Stimulated activated CD8-positive, alpha-beta memory T cell treated with anti-CD3 and anti-CD28 coated beads, Interleukin-4, amount 100 ng/mL, for 4 hours (primary cell): ENCODE data around the gene PAX2.

Experiments used
- DNase-seq, 2 donors: peaks; one replicate each; pipeline ENCODE4 v3.0.0-alpha.2; 2020; ENCODE audit warnings: low read depth in 2 of 2, low spot score in 1 of 2

Gene PAX2

DNA sequence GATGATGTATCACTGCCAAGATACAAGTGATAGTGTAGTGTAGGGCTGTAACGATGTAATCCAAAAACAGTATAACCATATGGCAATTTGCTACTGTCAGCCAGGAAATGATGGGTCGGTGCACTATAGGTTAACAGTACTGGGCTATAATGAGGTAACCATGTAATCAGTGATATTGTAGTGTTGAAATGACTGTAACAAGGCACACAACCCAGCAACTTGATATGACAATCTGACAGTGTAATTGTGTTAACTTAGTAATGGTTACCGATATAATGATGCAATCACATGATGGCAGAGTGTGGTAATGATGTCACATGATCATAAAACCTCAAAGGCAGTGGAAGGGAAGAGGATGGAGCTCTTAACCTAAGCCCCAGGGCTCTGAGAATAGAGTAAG lies 93.6 kb downstream of the PAX2 start:
- DNase-seq = no peak

DNA sequence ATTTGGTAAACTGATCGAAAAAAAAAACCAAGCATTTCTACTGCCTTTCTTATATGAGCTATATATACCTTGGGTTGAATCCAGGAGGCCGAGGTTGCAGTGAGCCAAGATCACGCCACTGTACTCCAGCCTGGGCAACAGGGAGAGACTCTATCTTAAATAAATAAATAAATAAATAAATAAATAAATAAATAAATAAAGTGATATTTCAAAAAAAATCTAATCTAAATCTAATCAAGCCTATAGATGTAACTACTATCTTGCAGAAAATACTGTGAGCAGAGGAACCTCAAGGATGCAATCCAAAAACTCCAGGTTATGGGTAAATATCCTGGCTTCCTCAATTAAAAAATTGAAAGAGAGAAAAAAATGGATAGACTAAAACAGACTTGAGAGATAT lies 96.1 kb downstream of the PAX2 start:
- no peak for DNase-seq

DNA sequence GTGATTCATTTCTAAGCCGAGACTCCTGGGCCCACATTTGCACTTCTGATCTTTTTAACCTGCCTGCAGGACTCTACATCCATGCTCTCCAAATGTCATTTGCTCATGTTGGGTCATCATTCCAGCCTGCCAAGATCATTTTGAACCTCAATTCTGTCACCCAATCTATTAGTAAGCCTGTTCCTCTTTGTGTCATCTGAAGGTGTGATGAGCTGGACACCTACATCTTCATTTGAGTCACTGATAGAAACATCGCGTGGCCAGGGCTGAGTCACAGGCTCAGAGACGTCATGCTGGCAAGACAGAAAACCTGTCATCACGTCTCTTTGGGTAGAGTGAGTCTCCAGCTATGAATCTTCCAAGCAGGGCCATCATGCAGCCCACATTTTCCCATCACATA lies 102.1 kb downstream of the PAX2 start:
- DNase-seq = no peak

DNA sequence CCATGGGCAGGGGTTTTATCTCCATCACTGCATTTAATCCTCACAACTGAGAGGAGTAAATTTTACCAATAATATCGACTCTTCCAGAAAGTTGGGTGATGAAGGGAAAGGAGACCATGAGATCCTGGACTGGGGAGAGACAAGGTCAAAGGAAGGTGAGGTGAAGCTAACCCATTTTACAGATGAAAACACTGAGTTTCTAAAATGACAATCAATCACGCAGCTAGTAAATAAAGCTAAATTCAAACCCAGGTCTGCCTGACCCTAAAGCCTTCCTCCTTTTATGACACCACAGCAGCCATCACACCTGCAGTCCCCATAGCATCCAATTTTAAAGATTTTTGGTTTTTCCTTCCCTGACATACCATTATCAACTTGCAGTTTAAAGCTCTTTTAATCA lies 103.4 kb downstream of the PAX2 start:
- no peak for DNase-seq

DNA sequence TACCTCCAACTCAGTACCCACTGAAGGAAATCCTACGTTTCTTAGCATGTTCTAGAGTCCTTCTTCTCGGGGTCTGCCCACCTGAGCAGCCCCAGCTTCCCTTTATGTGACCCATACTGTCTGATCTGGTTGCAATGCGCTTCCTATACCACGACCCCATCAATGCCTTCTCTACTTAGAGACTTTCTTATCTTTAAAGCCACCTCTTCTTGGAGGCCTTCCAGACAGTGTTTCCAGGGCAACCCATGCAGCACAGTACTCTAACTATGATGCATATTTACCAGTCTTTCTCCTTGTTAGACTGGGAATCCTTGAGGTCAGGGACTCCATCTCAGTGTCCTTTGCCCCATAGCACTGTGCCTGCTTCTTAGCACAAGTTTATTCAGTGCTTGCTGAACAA lies 112.9 kb downstream of the PAX2 start:
- no peak for DNase-seq

DNA sequence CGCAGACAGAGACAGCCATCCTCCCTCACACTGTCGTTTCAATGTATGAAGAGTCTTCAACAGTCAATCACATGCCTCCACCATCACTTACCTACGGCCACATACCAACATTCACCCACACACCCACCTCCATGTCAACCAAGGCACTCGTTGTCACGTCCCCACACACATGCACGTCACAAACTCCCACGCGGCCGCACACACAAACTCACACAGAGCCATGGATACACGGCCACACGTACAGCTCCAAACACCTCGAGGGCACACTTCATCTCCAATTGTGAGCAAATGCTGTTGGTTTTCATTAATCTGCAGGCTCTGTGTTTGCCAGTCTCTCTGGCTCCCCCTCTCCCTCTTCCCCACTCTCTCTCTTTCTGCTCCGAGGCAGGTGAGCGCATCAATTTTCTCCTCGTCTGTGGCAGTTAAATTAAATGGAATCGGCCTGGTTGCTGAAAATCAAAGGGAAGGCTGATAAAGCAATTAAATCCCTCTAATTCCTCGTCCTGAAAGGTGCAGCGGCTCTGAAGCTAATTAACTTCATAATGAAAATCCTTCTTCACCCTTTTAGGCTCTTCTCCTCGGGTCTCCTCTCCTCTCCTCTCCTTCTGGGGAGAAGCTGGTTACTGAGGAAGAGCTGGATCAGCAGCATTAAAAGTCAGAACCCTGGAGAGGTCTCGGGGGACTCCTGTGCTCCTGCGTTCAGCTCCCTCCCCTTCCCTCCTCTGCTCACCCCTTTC lies 113.5 kb downstream of the PAX2 start:
- DNase-seq = no peak

DNA sequence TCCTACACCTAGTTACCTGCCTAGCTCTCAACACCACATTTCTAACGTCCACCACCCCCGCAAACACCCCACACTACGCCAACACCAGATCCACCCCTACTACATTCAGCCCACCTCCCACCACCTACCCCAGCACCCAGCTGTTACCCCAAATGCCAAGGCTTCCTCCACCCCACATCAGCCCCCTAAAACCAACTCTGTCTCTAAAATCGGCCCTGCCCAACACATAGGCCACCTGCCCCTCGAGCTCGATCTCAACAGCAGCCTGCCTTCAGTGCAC lies 114.0 kb downstream of the PAX2 start:
- no peak for DNase-seq

DNA sequence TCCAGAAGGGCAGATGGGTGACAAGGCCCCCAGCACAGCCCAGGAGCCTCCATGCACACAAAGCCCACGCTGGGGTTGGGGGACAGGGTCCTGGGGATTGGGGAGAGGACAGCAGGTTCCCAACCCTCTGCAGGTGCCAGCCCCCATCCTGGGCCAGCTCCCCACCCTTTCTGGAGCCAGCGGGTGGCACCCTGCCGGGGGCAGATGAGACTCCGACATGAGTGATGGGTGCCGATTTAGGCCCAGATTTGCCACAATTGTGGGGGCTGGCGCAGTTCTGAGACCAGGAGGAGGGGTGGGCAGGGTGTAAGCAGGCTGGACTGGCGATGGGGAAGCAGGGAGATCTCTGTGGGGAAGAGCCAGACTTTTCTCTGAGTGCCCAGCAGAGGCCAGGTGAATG lies 118.1 kb downstream of the PAX2 start:
- no peak for DNase-seq

DNA sequence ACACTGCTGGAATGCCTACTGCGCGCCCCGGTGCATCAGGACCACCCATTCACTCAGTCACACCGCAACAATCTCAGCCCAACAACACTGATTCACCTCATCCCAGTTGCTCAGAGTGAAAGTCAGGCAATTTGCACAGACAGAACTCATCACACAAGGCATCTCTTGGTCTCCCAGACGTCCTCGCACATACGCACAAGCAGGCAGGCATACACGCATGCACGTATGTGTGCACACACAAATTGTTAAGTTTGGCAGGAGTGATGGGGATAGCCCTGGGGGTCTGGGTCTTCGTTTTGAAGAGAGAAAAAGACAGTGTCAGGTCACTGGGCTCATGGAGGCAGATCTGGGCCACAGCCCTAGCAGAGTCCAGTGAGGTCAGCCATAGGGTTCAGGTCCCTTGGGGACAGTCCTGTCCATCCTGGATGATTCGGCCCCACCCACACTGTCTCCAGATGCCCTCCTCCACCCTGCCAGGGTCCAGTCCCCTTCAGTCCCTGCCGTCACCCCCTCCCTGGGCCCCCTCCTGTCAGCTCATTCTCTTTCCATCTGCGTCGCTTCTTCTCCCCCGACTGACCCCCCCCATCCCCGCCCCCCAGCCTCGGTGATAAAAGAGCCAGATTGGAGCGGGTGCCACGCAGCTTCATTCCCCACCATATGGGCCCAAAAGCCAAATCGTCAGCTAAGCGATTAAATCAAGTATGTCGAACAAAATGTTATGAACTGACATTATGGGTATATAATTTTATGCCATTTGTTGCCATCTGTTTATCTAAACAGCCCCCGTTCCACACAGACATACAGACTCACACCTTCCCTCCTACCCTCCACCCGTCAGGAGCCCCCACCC lies 118.9 kb downstream of the PAX2 start:
- DNase-seq = no peak

DNA sequence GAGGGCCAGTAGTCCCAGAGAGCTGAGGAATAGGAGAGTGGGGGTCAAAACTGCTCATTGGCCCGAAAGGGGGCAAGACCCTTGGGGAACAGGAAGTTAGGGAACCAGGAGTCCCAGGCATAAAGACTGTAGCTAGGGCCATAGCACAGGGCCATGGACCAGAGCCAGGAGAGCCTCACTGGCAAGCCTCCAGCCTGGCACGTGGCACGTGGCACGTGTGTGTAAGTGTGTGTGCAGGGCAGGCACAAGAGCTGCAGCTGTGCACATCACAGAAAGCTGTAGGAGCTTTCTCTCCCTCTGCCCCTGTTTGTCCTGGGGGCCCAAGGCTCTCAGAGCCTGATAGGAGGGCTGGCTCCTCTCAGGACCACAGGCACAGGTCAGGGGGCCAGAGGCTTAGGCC lies 119.6 kb downstream of the PAX2 start:
- DNase-seq = no peak

DNA sequence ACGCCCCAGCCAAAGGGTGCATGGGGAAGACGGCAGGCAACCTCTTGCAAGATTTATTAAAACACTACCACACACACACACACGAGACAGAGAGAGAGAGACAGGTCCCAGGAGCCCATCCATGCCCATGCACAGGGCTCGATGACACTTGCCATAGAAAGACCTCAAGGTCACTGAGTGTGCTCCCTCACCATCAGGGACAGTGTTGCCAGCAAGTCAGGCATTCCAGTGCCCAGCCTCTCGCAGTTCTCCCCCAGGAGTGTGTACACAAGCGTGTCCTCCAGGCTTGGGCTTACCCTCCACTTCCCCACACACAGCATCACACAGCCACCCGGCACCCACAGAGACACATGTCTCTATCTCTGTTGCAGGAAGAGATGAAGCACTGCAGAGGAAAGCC lies 120.6 kb downstream of the PAX2 start:
- DNase-seq = no peak

DNA sequence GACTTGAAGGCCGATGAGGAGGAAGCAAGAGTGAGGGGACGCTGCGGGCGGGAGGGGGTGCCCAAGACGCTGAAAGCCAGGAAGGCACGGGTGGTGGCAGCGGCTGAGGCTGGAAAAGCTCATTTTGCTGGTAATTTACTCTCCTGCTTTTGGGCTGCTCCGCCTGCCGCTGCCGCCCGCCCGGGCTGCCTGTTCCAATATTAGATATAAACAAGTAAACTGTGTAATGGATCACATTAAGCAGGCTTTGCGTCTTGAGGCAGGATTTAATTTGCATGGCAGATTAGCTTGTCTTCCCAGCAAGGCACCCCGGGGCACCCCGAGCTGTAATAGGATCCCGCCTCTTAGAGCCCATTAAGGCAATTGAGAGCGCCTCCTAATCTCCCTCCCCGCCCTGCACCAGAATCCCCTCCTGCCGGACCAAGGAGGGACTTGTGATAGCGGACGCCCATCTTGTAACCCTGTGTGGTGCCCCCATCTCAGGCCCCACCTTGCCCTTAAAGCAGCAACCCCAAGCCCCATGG lies 121.3 kb downstream of the PAX2 start:
- DNase-seq = no peak

DNA sequence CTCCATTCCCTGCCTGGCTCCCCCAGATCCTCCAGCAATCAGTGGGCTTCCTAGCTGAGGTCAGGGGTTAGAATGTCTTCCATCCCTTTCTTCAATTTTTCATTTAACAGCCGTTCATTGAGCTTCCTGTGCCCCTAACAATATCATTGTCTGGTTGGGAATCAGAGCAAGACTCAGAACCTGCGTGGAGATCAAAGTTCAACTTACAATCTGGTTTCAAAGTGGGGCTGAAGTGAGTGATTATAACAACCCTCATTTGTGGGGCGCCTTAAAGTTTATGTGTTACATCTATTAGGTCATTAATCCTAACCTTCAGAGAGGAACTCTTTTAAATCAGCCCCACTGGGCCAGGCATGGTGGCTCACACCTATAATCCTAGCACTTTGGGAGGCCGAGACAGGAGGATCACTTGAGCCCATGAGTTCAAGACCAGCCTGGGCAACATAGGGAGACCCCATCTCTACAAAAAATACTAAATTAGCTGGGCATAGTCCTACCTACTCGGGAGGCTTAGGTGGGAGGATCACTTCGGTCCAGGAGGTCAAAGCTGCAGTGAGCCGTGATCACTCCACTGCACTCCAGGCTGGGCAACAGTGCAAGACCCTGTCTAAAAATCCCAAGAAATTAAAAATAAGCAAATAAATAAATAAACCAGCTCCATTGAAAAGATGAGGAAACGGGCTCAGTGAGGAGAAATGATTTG lies 122.0 kb downstream of the PAX2 start:
- DNase-seq = no peak

DNA sequence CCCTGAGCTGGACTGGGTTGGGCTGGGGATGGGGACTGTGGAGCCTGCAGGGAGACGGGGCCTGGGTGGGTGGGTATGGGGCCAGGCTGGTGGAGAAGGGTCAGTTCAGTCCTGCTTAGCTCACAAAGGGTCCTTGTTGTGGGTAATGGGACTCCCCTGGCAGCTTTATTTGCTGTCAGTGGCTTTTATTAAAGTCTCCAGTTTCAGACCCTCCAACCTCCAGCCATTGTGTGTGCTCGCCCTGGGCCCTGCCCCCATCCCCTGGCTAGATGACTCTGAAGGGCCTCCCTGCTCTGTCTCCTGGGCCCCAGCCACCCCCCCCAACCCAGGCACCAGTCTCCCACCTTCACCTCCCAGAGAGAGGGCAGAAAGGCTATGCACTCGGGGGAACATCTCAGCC lies 123.0 kb downstream of the PAX2 start:
- no peak for DNase-seq

DNA sequence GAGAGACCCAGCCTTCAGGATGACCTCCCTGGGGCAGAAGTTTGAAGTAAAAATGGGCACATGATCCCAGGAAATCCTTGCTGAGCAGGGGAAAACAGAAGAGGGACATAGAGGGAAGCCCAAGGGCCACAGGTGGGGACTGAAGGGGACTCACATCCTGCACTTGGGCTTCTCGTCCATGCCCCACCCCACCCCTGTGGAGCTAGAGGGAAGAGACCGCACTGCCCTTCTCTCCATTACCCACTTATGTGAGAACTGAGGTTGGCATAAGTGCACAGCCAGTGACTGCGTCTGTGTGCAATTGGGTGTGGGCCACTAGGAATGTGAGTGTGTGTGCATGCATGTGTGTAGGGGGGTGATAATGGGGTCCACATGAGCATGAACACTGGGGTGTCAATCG lies 124.0 kb downstream of the PAX2 start:
- no peak for DNase-seq

DNA sequence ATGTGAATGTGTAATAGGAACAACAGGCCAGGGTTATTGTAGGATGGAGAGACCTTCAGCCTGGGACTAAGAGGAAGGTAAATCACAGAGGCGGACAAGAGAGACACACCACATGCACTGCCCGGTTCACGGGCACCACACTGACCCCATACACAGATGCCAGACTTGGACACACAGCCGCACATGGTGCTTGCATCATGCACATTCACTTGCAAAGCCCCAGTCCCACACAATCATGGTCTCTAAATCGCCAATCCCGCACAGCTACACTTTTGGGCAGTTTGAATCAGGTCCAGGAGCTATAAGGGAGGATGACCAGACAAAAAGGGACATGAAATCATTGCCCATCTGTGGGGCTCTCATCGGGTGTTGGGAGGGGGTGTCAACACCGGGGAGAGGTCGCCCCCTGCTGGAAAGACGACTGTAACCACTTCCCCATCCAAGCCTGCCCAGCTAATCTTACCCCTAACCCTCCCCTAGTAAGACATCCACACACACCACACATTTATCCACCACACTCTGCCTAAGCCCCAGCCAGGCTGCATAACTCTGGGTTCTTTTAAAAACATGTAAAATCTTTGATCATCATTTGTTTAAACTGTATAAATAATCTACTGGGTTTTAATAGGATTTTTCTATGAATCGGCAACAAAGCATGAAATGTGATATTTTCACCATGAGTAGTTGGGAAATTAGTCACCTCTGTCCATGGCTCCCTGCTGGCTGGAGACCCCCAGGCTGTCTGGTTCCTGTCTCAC lies 126.8 kb downstream of the PAX2 start:
- peak; percentile 3 to 16 for DNase-seq

DNA sequence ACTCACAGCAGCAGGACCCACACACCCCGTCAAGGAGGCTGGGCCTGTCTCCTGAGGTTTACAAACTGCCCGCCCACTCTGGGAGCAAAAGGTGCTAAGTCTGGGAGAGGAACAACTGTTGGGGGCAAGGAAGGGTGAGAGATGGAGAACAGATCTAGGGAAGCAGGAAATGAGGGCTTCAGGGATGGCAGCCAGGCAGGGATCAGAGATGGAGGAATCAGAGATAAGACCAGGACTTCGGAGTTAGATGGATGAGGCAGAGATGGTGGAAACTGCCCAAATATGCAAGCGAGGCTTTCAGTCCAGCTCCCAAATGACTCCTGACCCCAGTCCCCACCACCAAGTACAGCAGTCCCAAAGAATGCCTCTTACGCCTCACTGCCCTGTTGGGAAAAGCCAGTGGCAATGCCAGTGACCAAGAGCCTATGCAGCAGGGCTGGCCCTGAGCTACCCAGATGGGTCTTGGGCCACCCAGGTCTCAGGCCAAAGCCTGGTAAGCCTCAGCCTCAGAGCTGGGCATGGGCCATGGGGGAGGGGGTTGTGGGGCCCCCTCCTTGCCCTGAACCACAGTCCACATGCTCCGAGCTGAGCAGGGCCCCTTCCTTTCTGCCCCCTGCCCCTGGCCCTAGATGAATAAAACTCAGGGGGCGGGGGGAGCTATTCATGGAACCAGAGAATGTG lies 127.9 kb downstream of the PAX2 start:
- no peak for DNase-seq

DNA sequence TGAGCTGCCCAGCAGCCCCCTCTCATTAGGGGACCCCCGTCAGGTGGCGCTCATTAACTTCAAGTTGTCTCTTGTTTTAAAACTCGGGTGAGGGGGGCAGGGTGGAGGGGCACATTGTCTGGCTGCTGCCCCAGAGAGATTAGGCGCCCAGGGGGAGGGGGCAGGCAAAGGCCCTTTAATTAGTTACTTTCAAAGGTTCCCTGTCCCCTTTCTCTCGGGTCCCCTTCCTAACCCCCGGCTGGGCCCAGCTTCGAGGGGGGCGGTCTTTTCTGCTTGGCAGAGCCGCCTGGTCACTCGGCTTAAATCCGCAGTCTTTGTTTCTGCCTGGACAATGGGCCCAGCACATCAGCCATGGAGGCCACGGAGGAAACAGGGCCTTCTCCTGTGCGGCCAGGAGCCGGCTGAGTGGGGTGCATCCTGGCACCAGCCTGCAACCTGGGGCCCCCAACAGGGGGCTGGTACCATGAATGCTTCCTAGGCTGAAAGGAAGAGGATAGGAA lies 128.5 kb downstream of the PAX2 start:
- DNase-seq = no peak

DNA sequence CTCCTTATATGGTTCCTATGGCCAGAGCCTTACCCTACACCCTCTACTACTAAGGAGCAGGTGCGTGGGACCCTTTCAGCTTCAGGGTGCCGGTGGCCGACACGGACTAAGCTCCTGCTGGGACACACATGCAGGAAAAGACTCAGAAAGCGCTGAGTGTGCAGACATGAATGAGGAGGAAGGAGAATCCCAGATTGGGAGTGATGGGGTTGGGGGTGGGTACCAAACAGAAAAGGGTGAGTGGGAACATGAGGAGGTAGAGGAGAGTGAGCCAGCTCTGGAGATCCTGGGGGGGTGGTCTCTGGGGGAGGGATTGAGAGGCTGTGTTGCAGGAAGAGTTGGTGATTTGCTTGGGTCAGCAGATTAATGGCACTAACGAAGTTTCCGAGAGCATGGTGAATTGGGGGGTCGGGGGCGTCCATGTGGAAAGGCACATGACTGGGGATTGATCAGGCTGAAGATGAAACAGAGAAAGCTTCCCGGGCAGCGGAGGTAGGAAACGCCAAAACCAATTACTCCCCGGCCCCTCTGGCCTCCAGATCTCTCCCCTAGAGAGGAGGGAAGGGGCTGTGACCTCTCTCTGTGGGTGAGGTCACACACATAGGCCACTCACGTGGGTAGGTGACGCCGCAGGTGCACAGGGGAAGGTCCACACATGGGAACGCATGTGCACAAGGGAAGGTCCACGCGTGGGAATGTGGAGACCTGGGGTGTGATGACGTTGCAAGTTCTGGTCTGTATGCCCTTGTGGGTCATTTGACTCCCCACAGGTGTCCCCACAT lies 129.5 kb downstream of the PAX2 start:
- no peak for DNase-seq
